SK-N-SH (cell line): ENCODE data around the gene SIX2. TPM values are rescaled to one million over a fixed set of nuclear protein-coding genes. Genes with fewer than 3 reads are reported as not detected.
A peak's percentile ranks its signal among the peaks of the same experiment; 100 is the strongest.

ENCODE experiments used
- CTCF ChIA-PET: fragments of 300-600, 350-600 bp; formaldehyde crosslinking; extraction: SDS; loops from one replicate; lab custom pipeline; 2021; lab: Yijun Ruan, JAX
- POLR2A ChIA-PET: fragments of 350-600 bp; sonication (Branson Sonifier 250); formaldehyde crosslinking; extraction: SDS; loops from one replicate; lab custom pipeline; 2020; ENCODE audit warnings: antibody characterized with exemption, inconsistent platforms; lab: Yijun Ruan, JAX
- DNase-seq: peaks from one replicate; pipeline ENCODE4 v3.0.0; 2012
- H2AFZ ChIP-seq: fragments of 200-600 bp; sonication (generic); 2 replicates; pipeline ENCODE4 v1.8.1; 2016; ENCODE audit warnings: antibody characterized with exemption, mild to moderate bottlenecking, low read depth
- H3F3A ChIP-seq: fragments of 200-600 bp; sonication (generic); replicated peaks from 2 replicates; pipeline ENCODE3; 2016; ENCODE audit warnings: antibody characterized with exemption, mild to moderate bottlenecking; ENCODE audit not compliant: insufficient read depth
- H3K27ac ChIP-seq, 2 experiments: fragments of 200-500 bp in 1 of 2; fragments of 200-600 bp in 1 of 2; sonication (Bioruptor generic) in 1 of 2; sonication (generic), shearing (Covaris generic) in 1 of 2; 2 replicates each; pipeline versions ENCODE4 v1.5.1 to v1.6.1; 2014 to 2016; ENCODE audit warnings: low read depth in 2 of 2, inconsistent platforms in 1 of 2, low read length in 1 of 2, mild to moderate bottlenecking in 1 of 2, mixed read lengths in 1 of 2
- H3K27me3 ChIP-seq: fragments of 200-600 bp; sonication (generic), shearing (Covaris generic); 2 replicates; pipeline ENCODE4 v1.6.1; 2016; ENCODE audit warnings: mixed run types; ENCODE audit not compliant: insufficient read depth
- H3K36me3 ChIP-seq, 2 experiments: fragments of 200-500 bp in 1 of 2; fragments of 200-600 bp in 1 of 2; sonication (Bioruptor generic) in 1 of 2; sonication (generic) in 1 of 2; replicated peaks in 1 of 2; 2 replicates each; pipeline versions ENCODE3 to v1.5.1; 2014 to 2016; ENCODE audit warnings: low read length in 1 of 2, mild to moderate bottlenecking in 1 of 2; ENCODE audit not compliant: insufficient read depth in 2 of 2, control insufficient read depth in 1 of 2
- H3K4me1 ChIP-seq, 2 experiments: fragments of 200-500 bp in 1 of 2; fragments of 200-600 bp in 1 of 2; sonication (Bioruptor generic) in 1 of 2; sonication (generic), shearing (Covaris generic) in 1 of 2; 2 replicates each; pipeline versions ENCODE4 v1.5.1 to v1.6.1; 2014 to 2016; ENCODE audit warnings: low read depth in 1 of 2, low read length in 1 of 2, mixed run types in 1 of 2; ENCODE audit not compliant: insufficient read depth in 2 of 2, control insufficient read depth in 1 of 2
- H3K4me2 ChIP-seq: fragments of 200-600 bp; sonication (generic), shearing (Covaris generic); 2 replicates; pipeline ENCODE4 v1.6.1; 2017; ENCODE audit warnings: mixed run types
- H3K4me3 ChIP-seq, 2 experiments: fragments of 200-500 bp in 1 of 2; fragments of 200-600 bp in 1 of 2; sonication (Bioruptor generic) in 1 of 2; sonication (generic), shearing (Covaris generic) in 1 of 2; 2 replicates each; pipeline versions ENCODE4 v1.5.1 to v1.8.1; 2014 to 2016; ENCODE audit warnings: low read depth in 2 of 2, inconsistent platforms in 1 of 2, low read length in 1 of 2, mild to moderate bottlenecking in 1 of 2, mixed read lengths in 1 of 2, moderate library complexity in 1 of 2
- H3K79me2 ChIP-seq: fragments of 200-600 bp; sonication (generic); 2 replicates; pipeline ENCODE4 v1.8.1; 2017; ENCODE audit warnings: mild to moderate bottlenecking; ENCODE audit not compliant: insufficient read depth
- H3K9ac ChIP-seq: fragments of 200-600 bp; sonication (generic); 2 replicates; pipeline ENCODE4 v1.6.1; 2017; ENCODE audit warnings: mixed run types
- H3K9me2 ChIP-seq: fragments of 200-600 bp; sonication (generic); 2 replicates; pipeline ENCODE4 v1.6.1; 2017; ENCODE audit warnings: mixed run types
- H3K9me3 ChIP-seq: fragments of 200-600 bp; sonication (generic); 2 replicates; pipeline ENCODE4 v1.6.1; 2017; ENCODE audit warnings: mixed run types, mild to moderate bottlenecking, moderate library complexity
- H4K20me1 ChIP-seq: fragments of 200-600 bp; sonication (generic); 2 replicates; pipeline ENCODE4 v1.6.1; 2017; ENCODE audit warnings: mild to moderate bottlenecking, mixed run types; ENCODE audit not compliant: insufficient read depth
- CHD2 ChIP-seq: fragments of 150-350 bp; IDR thresholded peaks from 2 replicates; pipeline ENCODE4 v1.6.1; 2018; ENCODE audit warnings: low read length; ENCODE audit not compliant: partially characterized antibody
- ELF1 ChIP-seq: IDR thresholded peaks from 2 replicates; pipeline ENCODE4 v1.4.0; 2012
- FOSL2 ChIP-seq: IDR thresholded peaks from 2 replicates; pipeline ENCODE4 v1.4.0; 2012; ENCODE audit warnings: low read depth, mild to moderate bottlenecking, moderate library complexity, borderline replicate concordance
- GABPA ChIP-seq: IDR thresholded peaks from 2 replicates; pipeline ENCODE4 v1.4.0; 2012; ENCODE audit warnings: low read depth, mild to moderate bottlenecking
- GATA2 ChIP-seq: sonication (generic); formaldehyde crosslinking; IDR thresholded peaks from 2 replicates; pipeline ENCODE4 v1.5.0; 2020; ENCODE audit warnings: mild to moderate bottlenecking, missing genetic modification reagents
- MEF2A ChIP-seq: IDR thresholded peaks from 2 replicates; pipeline ENCODE4 v1.4.0; 2012; ENCODE audit warnings: low read depth, borderline replicate concordance
- NFIC ChIP-seq: IDR thresholded peaks from 2 replicates; pipeline ENCODE4 v1.4.0; 2012; ENCODE audit warnings: borderline replicate concordance
- PBX3 ChIP-seq: IDR thresholded peaks from 2 replicates; pipeline ENCODE4; 2012
- POLR2AphosphoS5 ChIP-seq: IDR thresholded peaks from 2 replicates; pipeline ENCODE4 v1.6.1; 2012; ENCODE audit warnings: low read depth, low read length
- RXRA ChIP-seq: IDR thresholded peaks from 2 replicates; pipeline ENCODE4 v1.4.0; 2012; ENCODE audit warnings: low read depth, mild to moderate bottlenecking, borderline replicate concordance
- TEAD4 ChIP-seq: IDR thresholded peaks from 2 replicates; pipeline ENCODE4 v1.4.0; 2012; ENCODE audit warnings: mild to moderate bottlenecking, borderline replicate concordance; ENCODE audit not compliant: insufficient read depth
- USF1 ChIP-seq: IDR thresholded peaks from 2 replicates; pipeline ENCODE4 v1.4.0; 2012; ENCODE audit warnings: low read depth, borderline replicate concordance
- YY1 ChIP-seq: IDR thresholded peaks from 2 replicates; pipeline ENCODE4 v1.4.0; 2012; ENCODE audit warnings: low read depth, mild to moderate bottlenecking
- ZBTB33 ChIP-seq: IDR thresholded peaks from 2 replicates; pipeline ENCODE4 v1.4.0; 2012; ENCODE audit warnings: low read depth, borderline replicate concordance
- WGBS: methylation state at CpG from one replicate; pipeline ENCODE4 v1.1.6; 2017; ENCODE audit warnings: low lambda C conversion rate; 5-methylcytosine and 5-hydroxymethylcytosine counted together
- polyA plus RNA-seq, 3 experiments: library from polyadenylated mRNA; depleted of rRNA; stranded (reverse); fragments of >200 nt; gene quantifications; 2 replicates each; pipeline ENCODE4 v1.2.3, GENCODE V29; 2012

The SIX2 gene
- polyA plus RNA-seq, 1 of the 3 experiments (the other 2 are of a cell fraction), result 0.76 TPM

DNA sequence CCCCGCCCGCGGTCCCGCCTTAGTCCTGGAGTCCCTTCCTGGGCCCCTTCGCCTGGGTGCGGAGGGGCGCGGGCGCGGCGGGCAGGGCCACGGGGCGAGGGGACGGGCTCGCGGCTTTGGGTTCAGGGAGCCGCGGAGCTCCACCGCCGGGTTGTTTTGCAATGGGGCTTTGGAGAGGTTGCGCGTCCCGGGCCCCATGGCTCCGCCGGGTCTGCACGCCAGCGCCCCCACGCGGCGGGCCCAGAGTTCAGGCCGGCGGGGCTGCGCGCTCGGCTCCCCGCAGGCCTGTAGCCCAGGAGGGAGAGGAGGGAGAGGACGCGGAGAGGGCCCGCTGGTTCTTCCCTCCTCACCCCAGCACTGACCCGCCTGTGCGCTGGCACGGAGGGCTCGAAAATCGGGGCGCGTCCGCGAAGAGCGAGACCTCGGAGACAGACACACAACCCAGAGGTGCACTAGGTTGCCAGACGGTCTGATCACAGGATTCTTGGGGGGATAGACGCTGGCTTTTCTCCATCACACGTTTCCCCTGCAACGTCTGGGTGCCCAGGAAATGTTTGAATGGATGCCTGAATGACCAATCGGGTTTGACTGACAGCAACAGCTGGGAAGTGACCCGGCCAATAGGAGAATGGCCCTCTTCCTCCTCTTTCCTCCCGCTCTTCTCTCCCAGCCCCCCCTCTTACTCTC is 4.9 kb upstream of the SIX2 start (continued):
- TF ChIP-seq PBX3, result no peak

DNA sequence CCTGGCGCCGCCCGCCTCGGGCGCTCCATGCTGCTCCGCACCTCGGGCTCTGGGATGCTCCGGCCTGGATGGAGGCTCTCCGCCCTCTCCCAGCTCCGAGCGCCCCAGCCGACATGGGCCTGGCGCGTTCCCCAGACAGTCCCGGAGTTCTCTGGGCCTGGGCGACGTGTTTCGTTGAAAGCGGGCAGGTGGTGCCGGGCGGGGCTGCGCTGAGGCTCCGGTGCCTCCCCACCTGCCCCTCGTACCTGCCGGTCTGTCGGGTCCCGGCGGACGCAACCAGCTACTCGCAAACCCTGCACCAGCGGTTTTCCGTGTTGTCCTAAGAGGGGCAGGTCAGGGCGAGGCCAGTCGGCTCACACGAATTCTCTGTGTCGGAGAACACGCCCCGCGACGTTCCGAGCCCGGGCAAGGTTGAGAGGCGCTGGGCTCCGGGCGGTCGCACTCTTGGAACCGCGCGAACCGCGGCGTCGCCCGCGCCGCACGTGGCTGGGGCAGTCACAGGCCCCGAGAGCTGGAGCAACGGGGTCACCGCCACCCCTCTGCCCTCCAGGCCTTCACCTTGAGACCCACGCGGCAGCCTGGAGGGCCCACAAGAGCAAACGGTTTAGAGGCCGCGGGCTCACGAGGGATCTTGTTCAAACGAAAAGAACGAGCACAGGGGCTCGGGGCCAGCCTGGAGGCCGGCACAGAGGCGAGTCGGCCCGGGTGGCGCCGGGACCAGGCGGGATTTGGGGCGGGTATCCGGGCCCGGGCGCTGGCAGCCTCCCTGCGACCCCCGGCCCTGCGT is 4.2 kb upstream of the SIX2 start:
- POLR2A ChIA-PET, result no interaction called here
- peak overlapping the region; percentile 81; the same call in 1 of the 2 replicates for H2AFZ ChIP-seq
- CTCF ChIA-PET, result interaction anchor here (0.6 to 8.5 kb wide), 46 partner anchors 9 to 847 kb away, joined by 3 to 112 read pairs (median 3); no protein-coding TSS in a partner anchor
- H3K9me3 ChIP-seq, result no peaks in the 10 kb centered on the region
- no peaks in the 10 kb centered on the region for H3K36me3 ChIP-seq
- H3K4me2 ChIP-seq, result peak overlapping the region; percentile 69
- no peaks in the 10 kb centered on the region for H4K20me1 ChIP-seq
- H3K4me1 ChIP-seq, result peaks cover 0 to 15% of the 10 kb centered on the region in 2 experiments; a peak in 1 of 4 replicates
- no peaks in the 10 kb centered on the region for H3K79me2 ChIP-seq
- peak; percentile 42 for DNase-seq
- peak overlapping the region; percentile 44 to 49 for H3K4me3 ChIP-seq
- H3K27me3 ChIP-seq, result no peaks in the 10 kb centered on the region; the same call in 1 of the 2 replicates
- peak overlapping the region; percentile 44; the same call in 1 of the 2 replicates for H3K9ac ChIP-seq
- H3K9me2 ChIP-seq, result no peaks in the 10 kb centered on the region
- H3F3A ChIP-seq, result no peaks in the 10 kb centered on the region
- no peak for TF ChIP-seq USF1
- TF ChIP-seq RXRA, result no peak
- TF ChIP-seq TEAD4, result no peak
- no peak for TF ChIP-seq MEF2A
- no peak for TF ChIP-seq GATA2
- TF ChIP-seq FOSL2, result no peak
- WGBS, result 77% methylated on average over 55 of the region's 83 CpGs
- H3K27ac ChIP-seq, result no peak overlapping the region

- peak; percentile 36 for DNase-seq
- Histone ChIP-seq H3K36me3 (no peaks in the 10 kb centered on the region), H3K79me2 (no peaks in the 10 kb centered on the region), H3K27ac (no peak overlapping the region), H3K4me2 (no peak overlapping the region), H3K9me3 (no peaks in the 10 kb centered on the region), H3K9me2 (no peaks in the 10 kb centered on the region), H4K20me1 (no peaks in the 10 kb centered on the region), H3K4me3 (no peak overlapping the region), H3K4me1 (peaks cover 0 to 15% of the 10 kb centered on the region in 2 experiments; a peak in 1 of 4 replicates), H2AFZ (no peak overlapping the region), H3K9ac (no peak overlapping the region), H3F3A (no peaks in the 10 kb centered on the region), H3K27me3 (no peaks in the 10 kb centered on the region; the same call in 1 of the 2 replicates)
- 95% methylated on average over 11 of the region's 13 CpGs for whole genome bisulfite sequencing
- POLR2A ChIA-PET, result no interaction called here
- CTCF ChIA-PET, result interaction anchor here (1.0 to 8.5 kb wide), 10 partner anchors 8 to 481 kb away, joined by 3 to 112 read pairs (median 8); no protein-coding TSS in a partner anchor
- TF ChIP-seq NFIC, result no peak
- TF ChIP-seq RXRA, result no peak
- no peak for TF ChIP-seq USF1
- TF ChIP-seq ZBTB33, result no peak
- TF ChIP-seq CHD2, result no peak
- TF ChIP-seq POLR2AphosphoS5, result no peak
- TF ChIP-seq YY1, result no peak
- TF ChIP-seq PBX3, result no peak
- TF ChIP-seq ELF1, result no peak
- no peak for TF ChIP-seq GABPA
Measured at GRCh38 chr2:45012733-45013132, 3.5 kb upstream of the SIX2 start.
